GM18858 (cell line): Measurements from ENCODE around the gene CYP3A5.
A peak's percentile ranks its signal among the peaks of the same experiment; 100 is the strongest.

Experiments
- ATAC-seq: cut with Tn5 transposase; IDR thresholded peaks from one replicate; pipeline ENCODE4 v1.9.1; 2021; ENCODE audit not compliant: unreplicated experiment

Gene CYP3A5

DNA sequence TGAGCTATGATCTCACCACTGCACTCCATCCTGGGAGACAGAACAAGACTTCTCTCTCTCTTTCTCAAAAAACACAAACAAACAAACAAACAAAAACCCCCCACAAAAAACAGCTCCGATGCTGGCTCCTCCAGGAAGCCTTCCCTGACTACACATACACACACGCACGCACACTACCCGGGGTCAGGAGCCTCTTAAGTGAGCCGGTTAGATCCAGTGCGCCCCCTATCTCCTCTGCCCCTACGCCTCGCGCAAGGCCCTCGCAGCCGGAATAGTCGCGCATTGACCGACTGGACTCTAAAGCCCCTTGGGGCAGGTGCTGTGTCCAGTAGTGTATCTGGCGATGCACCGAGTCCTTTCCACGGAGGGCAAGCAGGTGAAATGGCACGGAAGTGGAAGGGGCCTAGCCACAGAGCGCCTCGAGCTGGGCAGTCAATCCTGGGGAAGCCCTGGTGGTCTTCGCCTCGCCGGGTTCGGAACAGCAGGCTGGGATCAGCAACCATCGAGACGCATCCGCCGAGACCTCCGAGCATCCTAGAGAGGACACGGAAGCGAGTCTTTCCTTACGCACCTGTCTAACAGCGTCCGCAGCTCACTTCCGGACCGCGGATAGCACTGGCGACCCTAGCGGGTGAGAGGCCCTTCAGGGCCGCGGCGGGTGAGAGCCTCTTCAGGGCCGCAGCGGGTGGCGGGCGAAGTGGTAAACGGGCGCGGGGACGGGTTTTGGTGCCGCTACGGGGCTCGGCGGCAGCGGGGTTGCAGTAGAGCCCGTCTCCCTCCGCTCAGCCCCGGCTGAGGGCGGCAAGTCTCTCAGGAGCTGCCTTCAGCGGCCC is 63.2 kb downstream of the CYP3A5 start, which contains the start of gene ZSCAN25:
Gene ZSCAN25 (plus strand): TSS at position 588 of the 833 bp plus-strand sequence. CDS start 2,661 bp downstream, outside the sequence.
- peak; percentile 86 for ATAC-seq

DNA sequence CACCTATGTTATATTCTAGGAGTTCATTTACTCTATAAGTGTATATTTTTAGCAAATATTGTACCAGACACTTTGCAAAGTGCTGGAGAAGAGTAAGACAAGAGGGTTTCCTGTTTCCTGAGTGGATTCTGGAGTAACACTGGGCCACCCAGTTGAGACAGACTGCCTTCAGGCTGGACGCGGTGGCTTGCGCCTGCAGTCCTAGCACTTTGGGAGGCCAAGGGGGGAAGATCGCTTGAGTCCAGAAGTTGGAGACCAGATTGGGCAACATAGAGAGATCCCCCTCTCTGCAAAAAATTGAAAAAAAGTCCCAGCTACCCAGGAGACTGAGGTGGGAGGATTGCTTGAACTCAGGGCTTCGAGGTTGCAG is 63.8 kb downstream of the CYP3A5 start:
- no peak for ATAC-seq

DNA sequence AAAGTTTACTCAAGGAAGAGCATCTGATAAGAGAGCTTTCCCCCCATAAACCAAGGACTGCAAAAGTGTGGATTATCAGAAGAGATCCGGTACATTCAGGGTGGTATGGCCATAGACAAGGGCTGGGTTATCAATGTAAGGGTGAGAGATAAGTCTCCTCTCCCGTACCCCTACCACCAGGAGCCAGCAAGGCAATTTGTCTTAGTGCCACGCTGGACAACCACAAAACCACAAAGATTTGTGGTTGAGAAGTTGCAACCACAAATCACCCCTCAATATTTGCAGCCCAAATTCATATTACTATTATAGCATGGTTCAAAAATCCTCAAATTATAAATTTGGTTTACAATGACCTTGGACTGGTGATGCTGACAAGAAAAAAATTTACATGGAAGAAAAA is 65.3 kb downstream of the CYP3A5 start:
- ATAC-seq: no peak

DNA sequence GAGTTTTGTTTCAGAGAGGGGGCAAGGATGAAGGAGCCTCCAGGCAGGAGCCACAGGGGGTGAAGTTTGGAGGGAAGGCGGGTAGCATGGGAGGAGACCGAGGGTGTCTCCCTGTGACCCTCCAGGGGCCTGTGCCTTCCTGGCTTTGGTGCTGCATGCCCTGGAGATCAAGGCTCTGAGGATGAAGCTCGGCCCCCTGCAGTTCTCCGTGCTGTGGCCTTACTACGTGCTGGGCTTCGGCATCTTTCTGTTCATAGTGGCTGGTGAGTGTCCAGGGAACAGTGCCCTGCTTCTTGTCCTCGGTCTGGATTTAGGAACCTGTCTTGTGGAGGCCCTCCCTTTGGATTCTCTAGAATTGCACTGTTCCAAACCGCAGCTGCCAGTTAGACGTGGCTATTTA is 72.2 kb downstream of the CYP3A5 start:
- ATAC-seq: no peak

DNA sequence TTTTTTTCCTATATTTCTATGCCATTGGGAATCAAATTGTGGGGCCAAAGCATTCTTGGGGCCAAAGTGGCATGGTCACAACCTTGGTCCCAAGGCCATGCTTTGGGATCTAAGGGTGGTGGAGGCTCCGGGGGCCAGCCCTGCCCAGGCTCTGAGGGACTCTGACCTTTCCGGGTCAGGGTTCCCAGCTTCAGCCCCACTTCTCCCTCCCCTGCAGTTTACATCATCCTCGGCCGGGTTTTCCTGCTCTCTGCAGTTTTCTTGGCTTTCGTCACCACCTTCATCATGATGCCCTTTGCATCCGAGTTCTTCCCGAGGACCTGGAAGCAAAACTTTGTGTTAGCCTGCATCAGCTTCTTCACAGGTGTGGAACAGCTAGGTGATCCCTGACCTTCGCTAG is 73.3 kb downstream of the CYP3A5 start:
- no peak for ATAC-seq

DNA sequence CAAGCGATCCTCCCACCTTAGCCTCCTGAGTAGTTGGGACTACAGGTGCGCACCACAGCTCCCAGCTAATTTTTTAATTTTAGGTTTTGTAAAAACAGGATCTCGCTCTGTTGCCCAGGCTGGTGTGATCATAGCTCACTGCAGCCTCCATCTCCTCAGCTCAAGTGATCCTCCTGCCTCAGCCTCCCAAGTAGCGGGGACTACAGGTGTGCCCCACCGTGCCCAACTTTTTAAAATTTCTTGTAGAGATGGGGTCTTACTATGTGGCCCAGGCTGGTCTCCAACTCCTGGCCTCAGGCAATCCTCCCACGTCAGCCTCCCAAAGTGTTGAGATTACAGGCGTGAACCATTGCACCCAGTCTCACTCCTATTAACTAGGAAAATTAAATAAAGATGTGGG is 74.3 kb downstream of the CYP3A5 start:
- ATAC-seq: no peak

DNA sequence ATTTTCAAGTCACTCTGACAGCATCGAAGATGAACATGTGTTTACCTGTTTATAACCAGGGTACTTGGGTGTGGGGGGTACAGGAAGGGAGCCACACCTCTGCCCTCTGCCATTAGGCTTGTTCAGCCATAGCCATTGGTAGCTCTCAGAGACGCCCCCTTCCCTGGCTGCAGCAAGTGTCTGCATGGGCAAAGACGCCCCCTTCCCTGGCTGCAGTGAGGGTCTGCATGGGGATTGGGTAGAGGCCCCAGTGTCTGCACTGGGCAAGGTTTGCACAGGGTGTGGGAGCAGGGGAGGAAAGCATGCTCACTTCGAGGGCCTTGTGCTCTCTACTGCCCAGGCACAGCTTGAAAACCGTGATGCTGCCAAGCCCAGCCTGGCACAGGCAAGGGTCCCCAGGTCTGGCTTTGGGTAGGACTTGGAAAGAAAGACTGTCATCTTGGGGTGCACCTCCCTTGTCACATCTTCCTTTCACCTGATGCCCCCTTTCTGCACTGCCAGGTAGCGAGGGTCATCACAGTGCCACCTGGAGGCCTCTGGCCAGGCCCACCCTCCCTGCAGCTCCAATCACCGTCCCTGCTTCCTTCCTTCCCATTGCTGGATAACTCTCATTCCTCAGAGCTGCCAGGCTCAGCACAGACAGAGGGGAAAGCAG is 78.0 kb downstream of the CYP3A5 start:
- ATAC-seq: no peak

DNA sequence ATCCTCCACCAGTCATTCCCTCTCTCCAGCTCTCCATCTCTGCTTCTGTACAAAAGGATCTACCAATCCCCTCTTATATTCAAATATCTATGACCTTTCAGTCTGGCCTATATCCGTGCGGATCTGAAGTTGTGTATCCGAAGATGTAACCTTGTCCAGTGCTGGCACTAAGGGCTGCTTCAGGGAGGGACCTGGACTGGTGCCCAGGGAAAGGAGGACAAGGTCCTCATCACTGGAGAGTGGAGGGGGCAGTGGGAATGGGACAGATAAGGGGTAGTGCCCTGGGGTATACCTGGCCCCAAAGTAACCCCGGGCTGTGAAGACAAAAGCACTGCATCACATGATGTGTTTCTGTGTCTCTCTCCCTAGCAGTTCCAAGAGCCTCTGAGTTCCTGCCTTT is 80.0 kb downstream of the CYP3A5 start:
- ATAC-seq: no peak
